Measurements from ENCODE around the gene RGS11. TPM values are rescaled to one million over a fixed set of nuclear protein-coding genes. Genes with fewer than 3 reads are reported as not detected.

The RGS11 gene
- total RNA-seq, 1 experiment from 2014 or later = 10.2 TPM

DNA sequence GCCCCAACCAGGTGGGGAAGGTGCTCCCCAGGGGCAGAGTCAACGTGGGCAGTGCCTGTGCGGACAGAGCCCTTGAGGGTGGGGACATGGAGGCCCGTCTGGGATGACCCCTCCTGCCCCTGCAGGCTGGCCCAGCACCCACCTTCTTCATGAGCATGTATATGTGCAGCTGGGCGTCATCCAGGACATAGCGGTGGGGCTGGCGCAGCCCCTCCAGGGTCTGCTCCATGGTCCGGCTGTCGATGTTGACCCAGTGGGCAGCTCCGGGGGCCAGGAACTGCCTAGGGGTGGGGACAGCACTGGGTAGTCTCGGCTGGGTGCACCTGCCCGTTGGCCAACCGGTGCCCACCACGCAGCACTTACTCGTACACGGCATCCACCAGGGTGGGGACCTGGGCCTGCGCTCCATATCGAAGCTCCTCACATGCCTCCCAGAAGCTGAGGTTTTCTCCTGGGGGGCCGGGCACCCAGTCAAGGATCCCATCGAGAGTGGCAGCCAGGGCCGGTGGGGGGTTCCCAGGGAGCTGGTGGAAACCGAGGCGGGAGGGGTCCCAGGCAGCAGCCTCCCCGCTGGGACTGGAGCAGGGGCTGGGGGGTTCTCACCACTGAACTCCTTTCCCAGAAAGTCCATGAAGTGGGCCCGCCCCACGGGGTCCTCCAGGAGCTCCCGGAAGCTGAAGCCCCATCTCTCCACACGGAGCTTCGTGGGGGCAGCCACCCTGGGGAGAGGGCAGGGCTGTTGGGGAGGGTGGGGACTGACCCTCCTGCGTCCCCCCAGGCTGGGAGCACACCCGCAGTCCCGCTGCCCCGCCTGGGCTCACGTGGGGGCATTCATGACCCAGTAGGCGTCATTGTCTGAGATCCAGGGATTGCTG is 5.1 kb downstream of the RGS11 start:
- in situ Hi-C loops (cut with HindIII; ENCODE audit: low pct_unique_long_range_greater_than_20kb, low sequenced_read_pairs) = no loop called here
- intact Hi-C loops (cut with micrococcal nuclease; ENCODE audit: unreplicated experiment) = no loop called here
- no peak for ATAC-seq
- Histone ChIP-seq H3K27ac (ENCODE audit: low read length) (no peak overlapping the region), H3K4me3 (ENCODE audit: low read depth in 2 of 2, low read length in 2 of 2) (no peak overlapping the region), H3K36me3 (ENCODE audit: control insufficient read depth, insufficient read depth, low read length) (no peaks in the 10 kb centered on the region), H3K4me1 (ENCODE audit: control insufficient read depth, insufficient read depth, low read length) (peaks cover 4% of the 10 kb centered on the region), H3K9me3 (ENCODE audit: control insufficient read depth, insufficient read depth, low read depth, low read length) (no peaks in the 10 kb centered on the region), H3K27me3 (ENCODE audit: control insufficient read depth, insufficient read depth, low read length) (no peaks in the 10 kb centered on the region)
- BruUV-seq (replicated peaks) = no TSS peak
- DNase-seq (ENCODE audit: low read depth, low spot score) = no peak
- no peak for TF ChIP-seq SIN3A (IDR thresholded peaks at IDR 0.05; ENCODE audit: borderline replicate concordance, insufficient read depth, low read depth, low read length)
- TF ChIP-seq, protein P1, sequence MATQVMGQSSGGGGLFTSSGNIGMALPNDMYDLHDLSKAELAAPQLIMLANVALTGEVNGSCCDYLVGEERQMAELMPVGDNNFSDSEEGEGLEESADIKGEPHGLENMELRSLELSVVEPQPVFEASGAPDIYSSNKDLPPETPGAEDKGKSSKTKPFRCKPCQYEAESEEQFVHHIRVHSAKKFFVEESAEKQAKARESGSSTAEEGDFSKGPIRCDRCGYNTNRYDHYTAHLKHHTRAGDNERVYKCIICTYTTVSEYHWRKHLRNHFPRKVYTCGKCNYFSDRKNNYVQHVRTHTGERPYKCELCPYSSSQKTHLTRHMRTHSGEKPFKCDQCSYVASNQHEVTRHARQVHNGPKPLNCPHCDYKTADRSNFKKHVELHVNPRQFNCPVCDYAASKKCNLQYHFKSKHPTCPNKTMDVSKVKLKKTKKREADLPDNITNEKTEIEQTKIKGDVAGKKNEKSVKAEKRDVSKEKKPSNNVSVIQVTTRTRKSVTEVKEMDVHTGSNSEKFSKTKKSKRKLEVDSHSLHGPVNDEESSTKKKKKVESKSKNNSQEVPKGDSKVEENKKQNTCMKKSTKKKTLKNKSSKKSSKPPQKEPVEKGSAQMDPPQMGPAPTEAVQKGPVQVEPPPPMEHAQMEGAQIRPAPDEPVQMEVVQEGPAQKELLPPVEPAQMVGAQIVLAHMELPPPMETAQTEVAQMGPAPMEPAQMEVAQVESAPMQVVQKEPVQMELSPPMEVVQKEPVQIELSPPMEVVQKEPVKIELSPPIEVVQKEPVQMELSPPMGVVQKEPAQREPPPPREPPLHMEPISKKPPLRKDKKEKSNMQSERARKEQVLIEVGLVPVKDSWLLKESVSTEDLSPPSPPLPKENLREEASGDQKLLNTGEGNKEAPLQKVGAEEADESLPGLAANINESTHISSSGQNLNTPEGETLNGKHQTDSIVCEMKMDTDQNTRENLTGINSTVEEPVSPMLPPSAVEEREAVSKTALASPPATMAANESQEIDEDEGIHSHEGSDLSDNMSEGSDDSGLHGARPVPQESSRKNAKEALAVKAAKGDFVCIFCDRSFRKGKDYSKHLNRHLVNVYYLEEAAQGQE (IDR thresholded peaks at IDR 0.05; ENCODE audit: insufficient read depth in 1 of 2, low read depth in 2 of 2, low read length in 1 of 2) = no peak
- no peak for TF ChIP-seq POLR2AphosphoS5 (IDR thresholded peaks at IDR 0.05; ENCODE audit: low read depth, low read length)
- TF ChIP-seq TCF7L2 (IDR thresholded peaks at IDR 0.05; ENCODE audit: low read depth, low read length) = no peak
- POLR2A ChIA-PET = no interaction called here
- CTCF ChIA-PET = no interaction called here

DNA sequence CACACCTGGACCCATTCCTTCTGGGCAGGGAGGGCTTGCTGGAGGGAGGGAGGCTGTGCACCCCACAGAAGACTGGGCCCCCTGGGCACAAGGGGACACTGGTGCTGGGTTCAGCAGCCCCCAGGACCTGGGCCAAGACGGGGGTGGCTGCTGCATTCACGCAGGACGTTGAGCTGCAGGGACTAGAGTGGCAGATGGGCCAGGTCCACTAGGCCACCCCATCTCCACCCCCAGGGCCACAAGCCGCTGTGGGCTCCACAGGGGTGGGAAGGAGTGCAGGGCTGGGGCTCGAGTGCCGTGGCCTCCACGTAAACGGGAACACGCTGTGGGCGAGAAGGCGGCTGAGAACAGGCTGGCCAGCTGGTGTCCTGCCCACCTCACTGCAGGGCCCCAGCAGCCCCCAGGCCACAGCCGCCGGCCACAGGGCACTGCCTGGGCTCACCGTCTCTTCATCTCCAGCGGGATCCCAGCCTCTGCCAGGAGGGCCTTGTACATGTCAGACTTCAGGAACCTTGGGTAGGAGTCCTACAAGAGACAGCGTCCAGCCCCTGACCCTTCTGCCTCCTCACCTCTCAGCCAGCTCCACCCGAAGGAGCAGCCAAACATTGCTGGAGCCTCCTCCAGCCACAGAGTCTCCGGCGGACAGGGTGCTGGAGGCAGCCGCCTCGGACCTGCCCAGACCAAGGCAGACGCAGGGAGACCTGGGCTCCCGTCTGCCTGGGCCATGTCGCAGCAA is 6.5 kb downstream of the RGS11 start:
- Histone ChIP-seq H3K4me3 (ENCODE audit: low read depth in 2 of 2, low read length in 2 of 2) (no peak overlapping the region), H3K9me3 (ENCODE audit: control insufficient read depth, insufficient read depth, low read depth, low read length) (no peaks in the 10 kb centered on the region), H3K4me1 (ENCODE audit: control insufficient read depth, insufficient read depth, low read length) (peaks cover 4% of the 10 kb centered on the region), H3K27me3 (ENCODE audit: control insufficient read depth, insufficient read depth, low read length) (no peaks in the 10 kb centered on the region), H3K36me3 (ENCODE audit: control insufficient read depth, insufficient read depth, low read length) (no peaks in the 10 kb centered on the region), H3K27ac (ENCODE audit: low read length) (no peak overlapping the region)
- in situ Hi-C loops (cut with HindIII; ENCODE audit: low pct_unique_long_range_greater_than_20kb, low sequenced_read_pairs) (no loop called here), intact Hi-C loops (cut with micrococcal nuclease; ENCODE audit: unreplicated experiment) (no loop called here)
- no TSS peak for BruUV-seq (replicated peaks)
- no peak for ATAC-seq
- POLR2A ChIA-PET = no interaction called here
- DNase-seq (ENCODE audit: low read depth, low spot score) = no peak
- CTCF ChIA-PET = no interaction called here
- TF ChIP-seq POLR2AphosphoS5 (IDR thresholded peaks at IDR 0.05; ENCODE audit: low read depth, low read length) = no peak
- TF ChIP-seq, protein P2, sequence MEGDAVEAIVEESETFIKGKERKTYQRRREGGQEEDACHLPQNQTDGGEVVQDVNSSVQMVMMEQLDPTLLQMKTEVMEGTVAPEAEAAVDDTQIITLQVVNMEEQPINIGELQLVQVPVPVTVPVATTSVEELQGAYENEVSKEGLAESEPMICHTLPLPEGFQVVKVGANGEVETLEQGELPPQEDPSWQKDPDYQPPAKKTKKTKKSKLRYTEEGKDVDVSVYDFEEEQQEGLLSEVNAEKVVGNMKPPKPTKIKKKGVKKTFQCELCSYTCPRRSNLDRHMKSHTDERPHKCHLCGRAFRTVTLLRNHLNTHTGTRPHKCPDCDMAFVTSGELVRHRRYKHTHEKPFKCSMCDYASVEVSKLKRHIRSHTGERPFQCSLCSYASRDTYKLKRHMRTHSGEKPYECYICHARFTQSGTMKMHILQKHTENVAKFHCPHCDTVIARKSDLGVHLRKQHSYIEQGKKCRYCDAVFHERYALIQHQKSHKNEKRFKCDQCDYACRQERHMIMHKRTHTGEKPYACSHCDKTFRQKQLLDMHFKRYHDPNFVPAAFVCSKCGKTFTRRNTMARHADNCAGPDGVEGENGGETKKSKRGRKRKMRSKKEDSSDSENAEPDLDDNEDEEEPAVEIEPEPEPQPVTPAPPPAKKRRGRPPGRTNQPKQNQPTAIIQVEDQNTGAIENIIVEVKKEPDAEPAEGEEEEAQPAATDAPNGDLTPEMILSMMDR (IDR thresholded peaks at IDR 0.05) = no peak
- TF ChIP-seq TCF7L2 (IDR thresholded peaks at IDR 0.05; ENCODE audit: low read depth, low read length) = no peak
- no peak for TF ChIP-seq SIN3A (IDR thresholded peaks at IDR 0.05; ENCODE audit: borderline replicate concordance, insufficient read depth, low read depth, low read length)
- TF ChIP-seq, protein P1 (IDR thresholded peaks at IDR 0.05; ENCODE audit: insufficient read depth in 1 of 2, low read depth in 2 of 2, low read length in 1 of 2) = no peak

Measured in Panc1 (cell line).